WTC11 (cell line): Measurements from ENCODE around the gene TM4SF1. TPM values are rescaled to one million over a fixed set of nuclear protein-coding genes. Genes with fewer than 3 reads are reported as not detected.

Experiments used
- ATAC-seq: fragments of 200-7000 bp; cut with Tn5 transposase; 2 replicates; pipeline ENCODE4 v1.10.0; 2021; ENCODE audit warnings: mild to moderate bottlenecking, moderate library complexity
- CTCF ChIA-PET: fragments of 300-600 bp; sonication (Branson Sonifier 250); formaldehyde crosslinking; loops from one replicate; lab custom pipeline; 2021; ENCODE audit warnings: antibody characterized with exemption; lab: Charles Lee
- POLR2A ChIA-PET: fragments of 350-600 bp; sonication (Branson Sonifier 250); formaldehyde crosslinking; loops from one replicate; lab custom pipeline; 2021; ENCODE audit warnings: antibody characterized with exemption; lab: Charles Lee
- DNase-seq: peaks from one replicate; pipeline ENCODE4 v3.0.0; 2021; ENCODE audit warnings: low spot score
- H3K27ac Mint-ChIP-seq: 2 replicates; pipeline ENCODE4 v1.8.0; 2021; ENCODE audit warnings: mixed read lengths
- H3K27me3 Mint-ChIP-seq: 2 replicates; pipeline ENCODE4 v1.8.0; 2021; ENCODE audit warnings: low read depth, mild to moderate bottlenecking, moderate library complexity, mixed read lengths
- H3K36me3 Mint-ChIP-seq: 2 replicates; pipeline ENCODE4 v1.8.0; 2021; ENCODE audit warnings: mixed read lengths
- H3K4me1 Mint-ChIP-seq: 2 replicates; pipeline ENCODE4 v1.8.0; 2022; ENCODE audit warnings: mixed read lengths
- H3K4me3 Mint-ChIP-seq: 2 replicates; pipeline ENCODE4 v1.8.0; 2021; ENCODE audit warnings: mild to moderate bottlenecking, moderate library complexity, mixed read lengths
- H3K9me3 Mint-ChIP-seq: 2 replicates; pipeline ENCODE4 v1.8.0; 2021; ENCODE audit warnings: mixed read lengths
- CREM ChIP-seq: sonication (generic); formaldehyde crosslinking; IDR thresholded peaks from 2 replicates; pipeline ENCODE4 v1.8.1; 2022; ENCODE audit warnings: mild to moderate bottlenecking, missing genetic modification reagents, moderate library complexity
- ESRRA ChIP-seq: sonication (generic); formaldehyde crosslinking; IDR thresholded peaks from 2 replicates; pipeline ENCODE4 v1.8.1; 2022; ENCODE audit warnings: mild to moderate bottlenecking, missing genetic modification reagents, borderline replicate concordance
- FOXJ3 ChIP-seq: sonication (generic); formaldehyde crosslinking; IDR thresholded peaks from 2 replicates; pipeline ENCODE4 v1.9.0; 2021; ENCODE audit warnings: missing genetic modification reagents, mild to moderate bottlenecking, borderline replicate concordance
- FOXK1 ChIP-seq: sonication (generic); formaldehyde crosslinking; IDR thresholded peaks from 2 replicates; pipeline ENCODE4 v1.8.0; 2022; ENCODE audit warnings: mild to moderate bottlenecking, moderate library complexity, missing genetic modification reagents
- GRHL2 ChIP-seq: fragments of 250-450 bp; sonication (Bioruptor Pico); IDR thresholded peaks from 2 replicates; pipeline ENCODE4 v1.8.0; 2022; ENCODE audit warnings: mild to moderate bottlenecking, moderate library complexity; ENCODE audit not compliant: insufficient replicate concordance, severe bottlenecking
- GTF2I ChIP-seq: fragments of 250-450 bp; sonication (Bioruptor Pico); conservative IDR thresholded peaks from 2 replicates; pipeline ENCODE4 v1.4.0; 2021; ENCODE audit warnings: mild to moderate bottlenecking
- HMGA2 ChIP-seq: fragments of 250-450 bp; sonication (Bioruptor Pico); IDR thresholded peaks from 2 replicates; pipeline ENCODE4 v1.4.0; 2021; ENCODE audit warnings: mild to moderate bottlenecking, moderate library complexity
- IRF2 ChIP-seq: sonication (generic); formaldehyde crosslinking; IDR thresholded peaks from 2 replicates; pipeline ENCODE4 v1.8.0; 2022; ENCODE audit warnings: low read depth, missing genetic modification reagents, borderline replicate concordance
- JAZF1 ChIP-seq: fragments of 250-450 bp; sonication (Bioruptor Pico); IDR thresholded peaks from 2 replicates; pipeline ENCODE4 v1.9.0; 2021; ENCODE audit warnings: moderate library complexity, mild to moderate bottlenecking, inconsistent platforms
- KAT7 ChIP-seq: sonication (generic); formaldehyde crosslinking; IDR thresholded peaks from 2 replicates; pipeline ENCODE4 v1.8.1; 2023; ENCODE audit warnings: missing genetic modification reagents, mild to moderate bottlenecking, borderline replicate concordance
- MXD4 ChIP-seq: fragments of 250-450 bp; sonication (Bioruptor Pico); IDR thresholded peaks from 2 replicates; pipeline ENCODE4 v1.8.0; 2021; ENCODE audit warnings: mild to moderate bottlenecking, moderate library complexity, borderline replicate concordance
- MYBL2 ChIP-seq: sonication (generic); formaldehyde crosslinking; IDR thresholded peaks from 2 replicates; pipeline ENCODE4 v1.8.1; 2023; ENCODE audit warnings: mild to moderate bottlenecking, moderate library complexity, missing genetic modification reagents
- NFYB ChIP-seq: sonication (generic); formaldehyde crosslinking; conservative IDR thresholded peaks from 2 replicates; pipeline ENCODE4 v1.8.0; 2022; ENCODE audit warnings: low read depth, missing genetic modification reagents
- NR3C1 ChIP-seq: sonication (generic); formaldehyde crosslinking; conservative IDR thresholded peaks from 2 replicates; pipeline ENCODE4 v1.8.1; 2023; ENCODE audit warnings: low read depth, mild to moderate bottlenecking, missing genetic modification reagents
- SOX15 ChIP-seq: fragments of 250-450 bp; sonication (Bioruptor Pico); IDR thresholded peaks from 2 replicates; pipeline ENCODE4 v1.9.0; 2021; ENCODE audit warnings: mild to moderate bottlenecking
- TCF7 ChIP-seq: sonication (generic); formaldehyde crosslinking; IDR thresholded peaks from 2 replicates; pipeline ENCODE4 v1.8.0; 2022; ENCODE audit warnings: mild to moderate bottlenecking, low read depth, missing genetic modification reagents, moderate library complexity
- TEAD4 ChIP-seq: sonication (generic); formaldehyde crosslinking; IDR thresholded peaks from 2 replicates; pipeline ENCODE4 v1.8.0; 2022; ENCODE audit warnings: mild to moderate bottlenecking, missing genetic modification reagents
- ZBTB21 ChIP-seq: sonication (generic); formaldehyde crosslinking; IDR thresholded peaks from 2 replicates; pipeline ENCODE4 v1.8.1; 2023; ENCODE audit warnings: mild to moderate bottlenecking, missing genetic modification reagents, borderline replicate concordance
- ZNF121 ChIP-seq: sonication (generic); formaldehyde crosslinking; IDR thresholded peaks from 2 replicates; pipeline ENCODE4 v1.8.0; 2023; ENCODE audit warnings: missing genetic modification reagents
- ZNF671 ChIP-seq: fragments of 250-450 bp; sonication (Bioruptor Pico); IDR thresholded peaks from 2 replicates; pipeline ENCODE4 v1.8.0; 2021; ENCODE audit warnings: mild to moderate bottlenecking
- total RNA-seq: library from RNA; stranded (reverse); gene quantifications from 3 replicates; pipeline ENCODE4 v1.2.3, GENCODE V29; 2021
- TF ChIP-seq, protein P1 (sequence below): sonication (generic); formaldehyde crosslinking; IDR thresholded peaks from 2 replicates; pipeline ENCODE4 v1.8.1; 2023; ENCODE audit warnings: mild to moderate bottlenecking, missing genetic modification reagents
- TF ChIP-seq, protein P2 (sequence below): sonication (generic); formaldehyde crosslinking; IDR thresholded peaks from 2 replicates; pipeline ENCODE4 v1.8.1; 2023; ENCODE audit warnings: mild to moderate bottlenecking, missing genetic modification reagents, borderline replicate concordance
- TF ChIP-seq, protein P3 (sequence below): sonication (generic); formaldehyde crosslinking; IDR thresholded peaks from 2 replicates; pipeline ENCODE4 v1.8.0; 2022; ENCODE audit warnings: mild to moderate bottlenecking, missing genetic modification reagents
- TF ChIP-seq, protein P4 (sequence below): sonication (generic); formaldehyde crosslinking; IDR thresholded peaks from 2 replicates; pipeline ENCODE4 v1.8.0; 2022; ENCODE audit warnings: mild to moderate bottlenecking, missing genetic modification reagents
- TF ChIP-seq, protein P5 (sequence below): fragments of 250-450 bp; sonication (Bioruptor Pico); IDR thresholded peaks from 2 replicates; pipeline ENCODE4 v1.9.0; 2021; ENCODE audit warnings: mild to moderate bottlenecking
- TF ChIP-seq, protein P6 (sequence below): sonication (generic); formaldehyde crosslinking; conservative IDR thresholded peaks from 2 replicates; pipeline ENCODE4 v1.8.1; 2023; ENCODE audit warnings: mild to moderate bottlenecking, low read depth, missing genetic modification reagents, moderate library complexity
- TF ChIP-seq, protein P7 (sequence below): sonication (generic); formaldehyde crosslinking; IDR thresholded peaks from 2 replicates; pipeline ENCODE4 v1.8.0; 2023; ENCODE audit warnings: missing genetic modification reagents

TM4SF1 gene
- total RNA-seq, 1 experiment from 2014 or later: 0.90 TPM

DNA sequence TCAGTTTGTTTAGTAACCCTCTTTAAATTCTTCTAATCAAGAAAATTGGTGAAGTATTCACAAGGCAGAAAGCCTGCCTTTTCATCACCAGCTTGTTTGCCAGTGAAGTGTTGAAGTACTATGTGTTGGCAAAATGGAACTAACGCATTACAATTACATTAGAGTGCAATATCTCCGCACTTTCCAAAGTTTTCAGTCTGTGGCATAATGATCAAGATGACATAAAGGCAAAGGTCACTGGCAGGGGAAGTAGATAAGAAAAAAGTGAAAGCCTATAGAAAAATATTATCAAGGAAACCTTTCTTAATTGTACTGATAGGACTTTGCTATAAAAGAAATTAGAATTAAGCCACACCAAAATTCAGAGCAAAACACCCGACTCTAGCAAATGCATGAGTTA is 25.0 kb upstream of the TM4SF1 start:
- H3K27me3 Mint-ChIP-seq: no peaks in the 10 kb centered on the region; the same call in 1 of the 2 replicates
- H3K4me1 Mint-ChIP-seq: peaks cover 10% of the 10 kb centered on the region
- H3K4me3 Mint-ChIP-seq: no peak overlapping the region
- no peaks in the 10 kb centered on the region for H3K36me3 Mint-ChIP-seq
- TF ChIP-seq ZBTB21 (no peak), MYBL2 (CRISPR knock-in tag) (no peak), GTF2I (no peak), JAZF1 (CRISPR knock-in tag) (no peak), SOX15 (CRISPR knock-in tag) (no peak), FOXK1 (CRISPR knock-in tag) (no peak), HMGA2 (CRISPR knock-in tag) (no peak), NFYB (CRISPR knock-in tag) (no peak), FOXJ3 (CRISPR knock-in tag) (no peak), CREM (CRISPR knock-in tag) (no peak), TEAD4 (CRISPR knock-in tag) (no peak), GRHL2 (CRISPR knock-in tag) (no peak), MXD4 (CRISPR knock-in tag) (no peak), ZNF121 (no peak)
- TF ChIP-seq, protein P1, sequence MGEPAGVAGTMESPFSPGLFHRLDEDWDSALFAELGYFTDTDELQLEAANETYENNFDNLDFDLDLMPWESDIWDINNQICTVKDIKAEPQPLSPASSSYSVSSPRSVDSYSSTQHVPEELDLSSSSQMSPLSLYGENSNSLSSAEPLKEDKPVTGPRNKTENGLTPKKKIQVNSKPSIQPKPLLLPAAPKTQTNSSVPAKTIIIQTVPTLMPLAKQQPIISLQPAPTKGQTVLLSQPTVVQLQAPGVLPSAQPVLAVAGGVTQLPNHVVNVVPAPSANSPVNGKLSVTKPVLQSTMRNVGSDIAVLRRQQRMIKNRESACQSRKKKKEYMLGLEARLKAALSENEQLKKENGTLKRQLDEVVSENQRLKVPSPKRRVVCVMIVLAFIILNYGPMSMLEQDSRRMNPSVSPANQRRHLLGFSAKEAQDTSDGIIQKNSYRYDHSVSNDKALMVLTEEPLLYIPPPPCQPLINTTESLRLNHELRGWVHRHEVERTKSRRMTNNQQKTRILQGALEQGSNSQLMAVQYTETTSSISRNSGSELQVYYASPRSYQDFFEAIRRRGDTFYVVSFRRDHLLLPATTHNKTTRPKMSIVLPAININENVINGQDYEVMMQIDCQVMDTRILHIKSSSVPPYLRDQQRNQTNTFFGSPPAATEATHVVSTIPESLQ: no peak
- TF ChIP-seq, protein P2, sequence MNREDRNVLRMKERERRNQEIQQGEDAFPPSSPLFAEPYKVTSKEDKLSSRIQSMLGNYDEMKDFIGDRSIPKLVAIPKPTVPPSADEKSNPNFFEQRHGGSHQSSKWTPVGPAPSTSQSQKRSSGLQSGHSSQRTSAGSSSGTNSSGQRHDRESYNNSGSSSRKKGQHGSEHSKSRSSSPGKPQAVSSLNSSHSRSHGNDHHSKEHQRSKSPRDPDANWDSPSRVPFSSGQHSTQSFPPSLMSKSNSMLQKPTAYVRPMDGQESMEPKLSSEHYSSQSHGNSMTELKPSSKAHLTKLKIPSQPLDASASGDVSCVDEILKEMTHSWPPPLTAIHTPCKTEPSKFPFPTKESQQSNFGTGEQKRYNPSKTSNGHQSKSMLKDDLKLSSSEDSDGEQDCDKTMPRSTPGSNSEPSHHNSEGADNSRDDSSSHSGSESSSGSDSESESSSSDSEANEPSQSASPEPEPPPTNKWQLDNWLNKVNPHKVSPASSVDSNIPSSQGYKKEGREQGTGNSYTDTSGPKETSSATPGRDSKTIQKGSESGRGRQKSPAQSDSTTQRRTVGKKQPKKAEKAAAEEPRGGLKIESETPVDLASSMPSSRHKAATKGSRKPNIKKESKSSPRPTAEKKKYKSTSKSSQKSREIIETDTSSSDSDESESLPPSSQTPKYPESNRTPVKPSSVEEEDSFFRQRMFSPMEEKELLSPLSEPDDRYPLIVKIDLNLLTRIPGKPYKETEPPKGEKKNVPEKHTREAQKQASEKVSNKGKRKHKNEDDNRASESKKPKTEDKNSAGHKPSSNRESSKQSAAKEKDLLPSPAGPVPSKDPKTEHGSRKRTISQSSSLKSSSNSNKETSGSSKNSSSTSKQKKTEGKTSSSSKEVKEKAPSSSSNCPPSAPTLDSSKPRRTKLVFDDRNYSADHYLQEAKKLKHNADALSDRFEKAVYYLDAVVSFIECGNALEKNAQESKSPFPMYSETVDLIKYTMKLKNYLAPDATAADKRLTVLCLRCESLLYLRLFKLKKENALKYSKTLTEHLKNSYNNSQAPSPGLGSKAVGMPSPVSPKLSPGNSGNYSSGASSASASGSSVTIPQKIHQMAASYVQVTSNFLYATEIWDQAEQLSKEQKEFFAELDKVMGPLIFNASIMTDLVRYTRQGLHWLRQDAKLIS (CRISPR knock-in tag): no peak
- TF ChIP-seq, protein P3, sequence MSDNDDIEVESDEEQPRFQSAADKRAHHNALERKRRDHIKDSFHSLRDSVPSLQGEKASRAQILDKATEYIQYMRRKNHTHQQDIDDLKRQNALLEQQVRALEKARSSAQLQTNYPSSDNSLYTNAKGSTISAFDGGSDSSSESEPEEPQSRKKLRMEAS (CRISPR knock-in tag): no peak
- TF ChIP-seq, protein P4, sequence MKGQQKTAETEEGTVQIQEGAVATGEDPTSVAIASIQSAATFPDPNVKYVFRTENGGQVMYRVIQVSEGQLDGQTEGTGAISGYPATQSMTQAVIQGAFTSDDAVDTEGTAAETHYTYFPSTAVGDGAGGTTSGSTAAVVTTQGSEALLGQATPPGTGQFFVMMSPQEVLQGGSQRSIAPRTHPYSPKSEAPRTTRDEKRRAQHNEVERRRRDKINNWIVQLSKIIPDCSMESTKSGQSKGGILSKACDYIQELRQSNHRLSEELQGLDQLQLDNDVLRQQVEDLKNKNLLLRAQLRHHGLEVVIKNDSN (CRISPR knock-in tag): no peak
- TF ChIP-seq, protein P5, sequence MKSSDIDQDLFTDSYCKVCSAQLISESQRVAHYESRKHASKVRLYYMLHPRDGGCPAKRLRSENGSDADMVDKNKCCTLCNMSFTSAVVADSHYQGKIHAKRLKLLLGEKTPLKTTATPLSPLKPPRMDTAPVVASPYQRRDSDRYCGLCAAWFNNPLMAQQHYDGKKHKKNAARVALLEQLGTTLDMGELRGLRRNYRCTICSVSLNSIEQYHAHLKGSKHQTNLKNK (CRISPR knock-in tag): no peak
- no peak overlapping the region for H3K27ac Mint-ChIP-seq
- no peak for ATAC-seq
- POLR2A ChIA-PET: interaction anchor here (0.5 kb wide), 1 partner anchor 110 kb away, joined by 3 read pairs; no protein-coding TSS in a partner anchor
- CTCF ChIA-PET: no interaction called here
- DNase-seq: no peak
- peaks cover 10% of the 10 kb centered on the region; the same call in 1 of the 2 replicates for H3K9me3 Mint-ChIP-seq

DNA sequence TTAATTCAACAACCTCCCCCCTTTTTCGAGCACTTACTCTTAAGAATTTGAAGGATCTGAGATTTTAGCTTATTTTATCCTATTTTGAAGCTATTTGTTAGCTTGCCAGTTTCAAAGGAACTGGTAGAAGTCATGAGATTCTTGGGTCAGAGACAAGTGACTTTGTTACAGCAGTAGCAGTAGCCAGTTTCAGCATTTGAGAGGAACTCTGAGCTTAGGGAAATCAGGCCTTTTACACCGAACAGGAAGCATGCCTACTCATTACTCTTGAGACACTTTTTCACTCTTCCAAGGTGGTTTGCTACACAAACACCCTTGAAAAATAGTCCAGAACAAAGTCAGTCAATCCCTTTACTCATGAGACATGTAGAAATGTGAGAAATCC is 24.5 kb upstream of the TM4SF1 start:
- no peaks in the 10 kb centered on the region; the same call in 1 of the 2 replicates for H3K27me3 Mint-ChIP-seq
- ChIA-PET POLR2A (interaction anchor here (0.5 kb wide), 1 partner anchor 111 kb away, joined by 3 read pairs; no protein-coding TSS in a partner anchor), CTCF (no interaction called here)
- no peak overlapping the region for H3K27ac Mint-ChIP-seq
- H3K36me3 Mint-ChIP-seq: no peaks in the 10 kb centered on the region
- no peak overlapping the region for H3K4me3 Mint-ChIP-seq
- H3K9me3 Mint-ChIP-seq: peaks cover 10% of the 10 kb centered on the region; the same call in 1 of the 2 replicates
- ATAC-seq: no peak
- H3K4me1 Mint-ChIP-seq: peaks cover 10% of the 10 kb centered on the region
- no peak for DNase-seq
- no peak for TF ChIP-seq IRF2 (CRISPR knock-in tag)
- TF ChIP-seq, protein P6, sequence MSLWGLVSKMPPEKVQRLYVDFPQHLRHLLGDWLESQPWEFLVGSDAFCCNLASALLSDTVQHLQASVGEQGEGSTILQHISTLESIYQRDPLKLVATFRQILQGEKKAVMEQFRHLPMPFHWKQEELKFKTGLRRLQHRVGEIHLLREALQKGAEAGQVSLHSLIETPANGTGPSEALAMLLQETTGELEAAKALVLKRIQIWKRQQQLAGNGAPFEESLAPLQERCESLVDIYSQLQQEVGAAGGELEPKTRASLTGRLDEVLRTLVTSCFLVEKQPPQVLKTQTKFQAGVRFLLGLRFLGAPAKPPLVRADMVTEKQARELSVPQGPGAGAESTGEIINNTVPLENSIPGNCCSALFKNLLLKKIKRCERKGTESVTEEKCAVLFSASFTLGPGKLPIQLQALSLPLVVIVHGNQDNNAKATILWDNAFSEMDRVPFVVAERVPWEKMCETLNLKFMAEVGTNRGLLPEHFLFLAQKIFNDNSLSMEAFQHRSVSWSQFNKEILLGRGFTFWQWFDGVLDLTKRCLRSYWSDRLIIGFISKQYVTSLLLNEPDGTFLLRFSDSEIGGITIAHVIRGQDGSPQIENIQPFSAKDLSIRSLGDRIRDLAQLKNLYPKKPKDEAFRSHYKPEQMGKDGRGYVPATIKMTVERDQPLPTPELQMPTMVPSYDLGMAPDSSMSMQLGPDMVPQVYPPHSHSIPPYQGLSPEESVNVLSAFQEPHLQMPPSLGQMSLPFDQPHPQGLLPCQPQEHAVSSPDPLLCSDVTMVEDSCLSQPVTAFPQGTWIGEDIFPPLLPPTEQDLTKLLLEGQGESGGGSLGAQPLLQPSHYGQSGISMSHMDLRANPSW (CRISPR knock-in tag): no peak
- TF ChIP-seq TCF7 (CRISPR knock-in tag): no peak
- TF ChIP-seq ESRRA (CRISPR knock-in tag): no peak
- TF ChIP-seq ZNF671: no peak
- TF ChIP-seq, protein P7, sequence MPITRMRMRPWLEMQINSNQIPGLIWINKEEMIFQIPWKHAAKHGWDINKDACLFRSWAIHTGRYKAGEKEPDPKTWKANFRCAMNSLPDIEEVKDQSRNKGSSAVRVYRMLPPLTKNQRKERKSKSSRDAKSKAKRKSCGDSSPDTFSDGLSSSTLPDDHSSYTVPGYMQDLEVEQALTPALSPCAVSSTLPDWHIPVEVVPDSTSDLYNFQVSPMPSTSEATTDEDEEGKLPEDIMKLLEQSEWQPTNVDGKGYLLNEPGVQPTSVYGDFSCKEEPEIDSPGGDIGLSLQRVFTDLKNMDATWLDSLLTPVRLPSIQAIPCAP: no peak
- no peak for TF ChIP-seq NR3C1 (CRISPR knock-in tag)
- TF ChIP-seq KAT7: no peak
